GM19468 (cell line): ENCODE measurements around the gene ASL.
"Not testable (repeated sequence)": the region's sequence is repeated elsewhere in the genome, so short reads cannot be mapped to it uniquely, and the experiment has no call there.

ENCODE experiments used
- ATAC-seq: cut with Tn5 transposase; IDR thresholded peaks from one replicate; pipeline ENCODE4 v1.9.1; 2021; ENCODE audit warnings: mild to moderate bottlenecking, moderate library complexity, moderate number of reproducible peaks; ENCODE audit not compliant: unreplicated experiment; ENCODE audit errors: extremely low read depth

Gene ASL

GRCh38 chr7:66114743-66115649 is 39.4 kb downstream of the ASL start, which contains the start of gene CRCP:
CRCP (plus strand) TSS chr7:66114847; CDS start chr7:66114963, 116 bp downstream.
- ATAC-seq: peak; percentile 59

- not testable (repeated sequence) for ATAC-seq
Measured at GRCh38 chr7:66116680-66117420, 41.2 kb downstream of the ASL start.

- ATAC-seq: no peak
Measured at GRCh38 chr7:66118603-66119002, 43.0 kb downstream of the ASL start.

- no peak for ATAC-seq
Measured at GRCh38 chr7:66119245-66119850, 43.7 kb downstream of the ASL start.

- ATAC-seq: no peak
Measured at GRCh38 chr7:66123175-66123528, 47.5 kb downstream of the ASL start.

- ATAC-seq: not testable (repeated sequence)
Measured at GRCh38 chr7:66124569-66124861, 48.9 kb downstream of the ASL start.

GRCh38 chr7:66125052-66125694 is 49.6 kb downstream of the ASL start:
- no peak for ATAC-seq

- not testable (repeated sequence) for ATAC-seq
Measured at GRCh38 chr7:66125781-66126352, 50.2 kb downstream of the ASL start.

GRCh38 chr7:66127172-66127571 is 51.6 kb downstream of the ASL start:
- not testable (repeated sequence) for ATAC-seq

- ATAC-seq: no peak
Measured at GRCh38 chr7:66138994-66139752, 63.6 kb downstream of the ASL start.

GRCh38 chr7:66140924-66141323 is 65.3 kb downstream of the ASL start:
- no peak for ATAC-seq

GRCh38 chr7:66142334-66142733 is 66.7 kb downstream of the ASL start:
- ATAC-seq: no peak

GRCh38 chr7:66142996-66143395 is 67.4 kb downstream of the ASL start:
- no peak for ATAC-seq
